ENCODE results near the gene INTS1.

DNA sequence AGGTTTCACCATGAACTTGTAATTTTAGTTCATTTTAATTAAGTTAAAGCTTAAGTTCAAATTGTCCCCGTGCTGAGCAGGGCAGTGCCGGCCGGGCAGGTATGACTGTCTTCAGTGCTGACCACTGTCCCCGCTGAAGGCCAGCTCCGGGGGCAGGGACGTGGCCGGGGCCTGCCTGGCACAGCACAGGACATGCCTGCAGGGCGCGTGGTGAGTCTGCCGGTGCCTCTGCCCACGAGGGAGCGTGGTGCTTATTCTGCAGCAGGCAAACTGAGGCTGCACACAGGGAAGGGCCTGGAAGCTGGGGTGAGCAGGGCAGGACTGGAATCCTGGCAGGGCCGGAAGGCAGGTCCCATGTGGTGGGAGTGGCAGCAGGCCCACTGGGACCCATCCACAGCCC is 54.7 kb downstream of the INTS1 start:
- TF ChIP-seq, protein P1, sequence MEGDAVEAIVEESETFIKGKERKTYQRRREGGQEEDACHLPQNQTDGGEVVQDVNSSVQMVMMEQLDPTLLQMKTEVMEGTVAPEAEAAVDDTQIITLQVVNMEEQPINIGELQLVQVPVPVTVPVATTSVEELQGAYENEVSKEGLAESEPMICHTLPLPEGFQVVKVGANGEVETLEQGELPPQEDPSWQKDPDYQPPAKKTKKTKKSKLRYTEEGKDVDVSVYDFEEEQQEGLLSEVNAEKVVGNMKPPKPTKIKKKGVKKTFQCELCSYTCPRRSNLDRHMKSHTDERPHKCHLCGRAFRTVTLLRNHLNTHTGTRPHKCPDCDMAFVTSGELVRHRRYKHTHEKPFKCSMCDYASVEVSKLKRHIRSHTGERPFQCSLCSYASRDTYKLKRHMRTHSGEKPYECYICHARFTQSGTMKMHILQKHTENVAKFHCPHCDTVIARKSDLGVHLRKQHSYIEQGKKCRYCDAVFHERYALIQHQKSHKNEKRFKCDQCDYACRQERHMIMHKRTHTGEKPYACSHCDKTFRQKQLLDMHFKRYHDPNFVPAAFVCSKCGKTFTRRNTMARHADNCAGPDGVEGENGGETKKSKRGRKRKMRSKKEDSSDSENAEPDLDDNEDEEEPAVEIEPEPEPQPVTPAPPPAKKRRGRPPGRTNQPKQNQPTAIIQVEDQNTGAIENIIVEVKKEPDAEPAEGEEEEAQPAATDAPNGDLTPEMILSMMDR (IDR thresholded peaks at IDR 0.05 in 4 of 5, conservative IDR thresholded peaks at IDR 0.05 in 1 of 5): no peak
- TF ChIP-seq POLR2A (IDR thresholded peaks at IDR 0.05): no peak

All from gastrocnemius medialis (tissue), 4 donors.